ENCODE results near the gene ERI3.

DNA sequence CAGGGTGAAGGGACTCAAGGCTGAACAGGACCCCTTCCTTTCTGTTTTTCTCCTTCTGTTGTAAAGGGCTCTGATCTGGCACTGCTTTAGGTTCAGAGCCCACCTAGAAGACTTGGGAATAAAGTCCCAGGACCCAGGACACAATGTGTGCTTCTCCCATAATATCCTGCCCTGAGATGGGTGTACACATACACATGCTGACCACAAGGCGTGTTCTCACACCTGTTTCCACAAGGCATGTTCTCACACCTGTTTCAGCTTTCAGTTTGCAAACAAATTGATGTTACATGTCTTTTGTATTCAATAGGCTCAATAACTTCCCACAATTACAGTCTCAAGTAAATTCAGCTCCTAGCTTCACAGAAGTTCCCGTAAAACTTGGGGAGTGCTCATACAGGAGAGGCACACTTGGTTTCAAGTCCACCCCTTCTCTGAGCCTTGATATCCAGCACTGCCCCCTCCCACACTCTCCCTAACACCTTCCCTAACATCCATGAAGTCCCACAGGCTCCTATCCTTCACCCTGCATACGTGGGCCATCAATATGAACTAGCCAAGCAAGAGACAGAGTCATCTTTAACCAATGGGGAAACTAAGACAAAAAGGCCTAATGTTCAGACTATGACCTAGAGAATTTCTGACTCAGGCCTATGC is 41.7 kb downstream of the ERI3 start:
- TF ChIP-seq, protein P1, sequence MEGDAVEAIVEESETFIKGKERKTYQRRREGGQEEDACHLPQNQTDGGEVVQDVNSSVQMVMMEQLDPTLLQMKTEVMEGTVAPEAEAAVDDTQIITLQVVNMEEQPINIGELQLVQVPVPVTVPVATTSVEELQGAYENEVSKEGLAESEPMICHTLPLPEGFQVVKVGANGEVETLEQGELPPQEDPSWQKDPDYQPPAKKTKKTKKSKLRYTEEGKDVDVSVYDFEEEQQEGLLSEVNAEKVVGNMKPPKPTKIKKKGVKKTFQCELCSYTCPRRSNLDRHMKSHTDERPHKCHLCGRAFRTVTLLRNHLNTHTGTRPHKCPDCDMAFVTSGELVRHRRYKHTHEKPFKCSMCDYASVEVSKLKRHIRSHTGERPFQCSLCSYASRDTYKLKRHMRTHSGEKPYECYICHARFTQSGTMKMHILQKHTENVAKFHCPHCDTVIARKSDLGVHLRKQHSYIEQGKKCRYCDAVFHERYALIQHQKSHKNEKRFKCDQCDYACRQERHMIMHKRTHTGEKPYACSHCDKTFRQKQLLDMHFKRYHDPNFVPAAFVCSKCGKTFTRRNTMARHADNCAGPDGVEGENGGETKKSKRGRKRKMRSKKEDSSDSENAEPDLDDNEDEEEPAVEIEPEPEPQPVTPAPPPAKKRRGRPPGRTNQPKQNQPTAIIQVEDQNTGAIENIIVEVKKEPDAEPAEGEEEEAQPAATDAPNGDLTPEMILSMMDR (IDR thresholded peaks at IDR 0.05; ENCODE audit: borderline replicate concordance, extremely low read depth, low read length, poor library complexity, severe bottlenecking), result no peak
- no peak for TF ChIP-seq EZH2 (IDR thresholded peaks at IDR 0.05; ENCODE audit: borderline replicate concordance, low read depth, low read length, severe bottlenecking)

Data from DND-41 (cell line).